ENCODE measurements around the gene NCKAP5. TPM values are rescaled to one million over a fixed set of nuclear protein-coding genes. Genes with fewer than 3 reads are reported as not detected.
A peak's percentile ranks its signal among the peaks of the same experiment; 100 is the strongest.

NCKAP5 gene
- total and polyA plus RNA-seq, 7 donors: 0.03 to 1.2 (median 0.22) TPM

- intact Hi-C loops (cut with DNase I): no loop called here
- H3K27ac ChIP-seq: no peak overlapping the region
- H3K36me3 ChIP-seq (ENCODE audit: insufficient read depth in 1 of 2, low read depth in 1 of 2): no peaks in the 10 kb centered on the region
- no peak for DNase-seq
- no peak for ATAC-seq
- H3K9me3 ChIP-seq: no peaks in the 10 kb centered on the region
- H3K4me3 ChIP-seq: no peak overlapping the region
- WGBS, 3 donors: 61 to 69% (median 61%) methylated on average over 7 of the region's 7 CpGs
- no peak for TF ChIP-seq CTCF (IDR thresholded peaks at IDR 0.05)
- H3K4me1 ChIP-seq: no peaks in the 10 kb centered on the region
- H3K27me3 ChIP-seq (ENCODE audit: insufficient read depth in 3 of 3, low read length in 2 of 3): no peaks in the 10 kb centered on the region
Observed at GRCh38 chr2:133508546-133509165, 59.6 kb downstream of the NCKAP5 start.

- intact Hi-C loops (cut with DNase I): no loop called here
- no peak for TF ChIP-seq CTCF (IDR thresholded peaks at IDR 0.05)
- DNase-seq: no peak
Observed at GRCh38 chr2:133506996-133507395, 61.3 kb downstream of the NCKAP5 start.

GRCh38 chr2:133504566-133505505 is 63.4 kb downstream of the NCKAP5 start:
- no peaks in the 10 kb centered on the region for H3K4me1 ChIP-seq
- DNase-seq (peak in 1 of 2 donors; percentile 28), ATAC-seq (no peak)
- no peak overlapping the region for H3K27ac ChIP-seq
- no peaks in the 10 kb centered on the region for H3K27me3 ChIP-seq (ENCODE audit: insufficient read depth in 3 of 3, low read length in 2 of 3)
- no peak for TF ChIP-seq CTCF (IDR thresholded peaks at IDR 0.05)
- no peaks in the 10 kb centered on the region for H3K9me3 ChIP-seq
- WGBS, 3 donors: 47 to 61% (median 48%) methylated on average over 4 of the region's 4 CpGs
- H3K4me3 ChIP-seq: no peak overlapping the region
- no peaks in the 10 kb centered on the region for H3K36me3 ChIP-seq (ENCODE audit: insufficient read depth in 1 of 2, low read depth in 1 of 2)
- intact Hi-C loops (cut with DNase I): no loop called here

More at GRCh38 chr2:133506996-133507395, 61.3 kb downstream of the NCKAP5 start:
- Histone ChIP-seq H3K4me1 (no peaks in the 10 kb centered on the region), H3K36me3 (ENCODE audit: insufficient read depth in 1 of 2, low read depth in 1 of 2) (no peaks in the 10 kb centered on the region), H3K27me3 (ENCODE audit: insufficient read depth in 3 of 3, low read length in 2 of 3) (no peaks in the 10 kb centered on the region), H3K4me3 (no peak overlapping the region), H3K27ac (no peak overlapping the region), H3K9me3 (no peaks in the 10 kb centered on the region)
- no peak for ATAC-seq
- 50 to 59% (median 59%) methylated on average over 6 of the region's 6 CpGs for WGBS, 3 donors

- no peak overlapping the region for H3K27ac ChIP-seq
- no peaks in the 10 kb centered on the region for H3K27me3 ChIP-seq (ENCODE audit: insufficient read depth in 3 of 3, low read length in 2 of 3)
- no peak overlapping the region for H3K4me3 ChIP-seq
- no peak for TF ChIP-seq CTCF (IDR thresholded peaks at IDR 0.05)
- ATAC-seq (no peak), DNase-seq (no peak)
- intact Hi-C loops (cut with DNase I): no loop called here
- 64 to 70% (median 68%) methylated on average over 1 of the region's 1 CpG for WGBS, 3 donors
- H3K36me3 ChIP-seq (ENCODE audit: insufficient read depth in 1 of 2, low read depth in 1 of 2): no peaks in the 10 kb centered on the region
- no peaks in the 10 kb centered on the region for H3K9me3 ChIP-seq
- no peaks in the 10 kb centered on the region for H3K4me1 ChIP-seq
Observed at GRCh38 chr2:133503927-133504326, 64.3 kb downstream of the NCKAP5 start.
